ENCODE measurements around the gene SNX32.

The SNX32 gene

GRCh38 chr11:65833297-65834030 is at the start of gene SNX32:
Gene SNX32 (plus strand): TSS chr11:65833963. CDS start chr11:65834066, 103 bp downstream.
- DNase-seq (ENCODE audit: low read depth) = no peak

- DNase-seq (ENCODE audit: low read depth) = no peak
These were observed 48.3 kb upstream of the SNX32 start for GRCh38 chr11:65785319-65786007.

GRCh38 chr11:65786008-65786785 is 47.6 kb upstream of the SNX32 start:
- DNase-seq (ENCODE audit: low read depth) = no peak

GRCh38 chr11:65786786-65787636 is 46.8 kb upstream of the SNX32 start, which contains the start of gene OVOL1:
Gene OVOL1 (plus strand): TSS chr11:65787063. CDS start chr11:65787374, 311 bp downstream.
- DNase-seq (ENCODE audit: low read depth) = no peak

- no peak for DNase-seq (ENCODE audit: low read depth)
These were observed 45.8 kb upstream of the SNX32 start for GRCh38 chr11:65787649-65788622.

- DNase-seq (ENCODE audit: low read depth) = no peak
These were observed 44.9 kb upstream of the SNX32 start for GRCh38 chr11:65788821-65789220.

- no peak for DNase-seq (ENCODE audit: low read depth)
These were observed 44.3 kb upstream of the SNX32 start for GRCh38 chr11:65789230-65790103.

GRCh38 chr11:65790104-65790901 is 43.5 kb upstream of the SNX32 start:
- no peak for DNase-seq (ENCODE audit: low read depth)

- DNase-seq (ENCODE audit: low read depth) = no peak
These were observed 42.7 kb upstream of the SNX32 start for GRCh38 chr11:65790902-65791650.

GRCh38 chr11:65791719-65792213 is 42.0 kb upstream of the SNX32 start:
- DNase-seq (ENCODE audit: low read depth) = no peak

- DNase-seq (ENCODE audit: low read depth) = no peak
These were observed 41.3 kb upstream of the SNX32 start for GRCh38 chr11:65792456-65792855.

GRCh38 chr11:65793144-65793581 is 40.6 kb upstream of the SNX32 start:
- DNase-seq (ENCODE audit: low read depth) = no peak

- DNase-seq (ENCODE audit: low read depth) = no peak
These were observed 40.0 kb upstream of the SNX32 start for GRCh38 chr11:65793625-65794400.

- DNase-seq (ENCODE audit: low read depth) = no peak
These were observed 38.9 kb upstream of the SNX32 start for GRCh38 chr11:65794570-65795510.

GRCh38 chr11:65796726-65797601 is 36.8 kb upstream of the SNX32 start:
- no peak for DNase-seq (ENCODE audit: low read depth)

All from HS-5 (cell line).